RWPE1 (cell line): ENCODE measurements around the gene ARSG.
A peak's percentile ranks its signal among the peaks of the same experiment; 100 is the strongest.

Experiments
- CTCF ChIA-PET: fragments of 350-600 bp; sonication (Branson Sonifier 250); formaldehyde crosslinking; extraction: SDS; loops from one replicate; lab custom pipeline; 2021; lab: Yijun Ruan, JAX
- POLR2A ChIA-PET: fragments of 400-600 bp; formaldehyde crosslinking; extraction: SDS; loops from one replicate; lab custom pipeline; 2020; ENCODE audit warnings: antibody characterized with exemption; ENCODE audit not compliant: low non-redundant PET; lab: Yijun Ruan, JAX
- DNase-seq: peaks from one replicate; pipeline ENCODE4 v3.0.0; 2012; ENCODE audit warnings: low spot score
- H3K27ac ChIP-seq: fragments of 450-650 bp; 2 replicates; pipeline ENCODE4 v1.5.1; 2017
- CTCF ChIP-seq: fragments of 450-650 bp; conservative IDR thresholded peaks from 2 replicates; pipeline ENCODE4 v1.5.1; 2017; ENCODE audit warnings: low read depth, mild to moderate bottlenecking

Gene ARSG

GRCh38 chr17:68288375-68288774, 2.9 kb upstream of the ARSG start:
- no peak overlapping the region for H3K27ac ChIP-seq
- POLR2A ChIA-PET, result no interaction called here
- CTCF ChIA-PET, result interaction anchor here (0.7 kb wide), 1 partner anchor 112 kb away, joined by 3 read pairs; no protein-coding TSS in a partner anchor
- no peak for TF ChIP-seq CTCF
- DNase-seq, result no peak

GRCh38 chr17:68288804-68289203, 2.5 kb upstream of the ARSG start:
- DNase-seq, result no peak
- peak overlapping the region; percentile 47; the same call in 1 of the 2 replicates for H3K27ac ChIP-seq
- ChIA-PET POLR2A (no interaction called here), CTCF (no interaction called here)
- no peak for TF ChIP-seq CTCF

DNA sequence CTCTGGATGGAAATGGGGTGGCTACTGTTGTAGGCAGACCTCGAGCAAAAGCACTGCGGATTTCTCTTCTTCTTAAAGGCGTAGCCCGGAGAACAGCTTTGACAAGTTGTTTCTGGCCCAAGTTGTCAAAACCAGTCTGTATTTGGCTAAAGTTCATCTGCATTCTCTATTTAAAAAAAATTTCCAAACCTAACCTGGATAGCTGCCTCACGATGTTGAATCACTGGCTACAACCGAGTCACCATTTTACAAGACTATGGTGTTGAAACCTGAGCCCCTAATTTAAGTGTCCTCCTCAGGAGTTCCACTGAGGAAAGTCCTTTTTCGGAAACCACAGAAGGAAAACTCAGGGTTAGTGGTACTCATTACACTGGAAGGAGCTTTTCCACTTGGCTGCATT, 1.8 kb upstream of the ARSG start:
- no peak for DNase-seq
- ChIA-PET CTCF (interaction anchor here (0.8 kb wide), 1 partner anchor 110 kb away, joined by 3 read pairs; no protein-coding TSS in a partner anchor), POLR2A (no interaction called here)
- peak overlapping the region; percentile 47; the same call in 1 of the 2 replicates for H3K27ac ChIP-seq
- TF ChIP-seq CTCF, result no peak

DNA sequence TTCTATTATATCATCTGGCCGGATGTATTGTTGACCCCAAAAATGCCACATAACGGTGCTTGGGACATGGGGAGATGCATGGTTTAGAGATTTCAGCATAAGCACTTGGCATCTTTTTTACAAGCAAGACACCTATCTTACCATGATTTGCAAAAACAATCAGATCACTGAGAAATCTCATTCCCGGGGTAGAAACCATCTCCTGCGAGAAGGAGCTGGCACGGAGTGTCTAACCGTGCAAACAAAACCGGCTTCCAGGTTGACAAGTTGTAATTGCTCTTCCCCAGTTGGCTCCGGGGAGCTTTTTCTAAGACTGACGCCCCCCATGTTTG, 1.4 kb upstream of the ARSG start:
- DNase-seq, result no peak
- POLR2A ChIA-PET, result no interaction called here
- CTCF ChIA-PET, result interaction anchor here (0.8 kb wide), 1 partner anchor 109 kb away, joined by 3 read pairs; no protein-coding TSS in a partner anchor
- no peak for TF ChIP-seq CTCF
- peak overlapping the region; percentile 74 for H3K27ac ChIP-seq

DNA sequence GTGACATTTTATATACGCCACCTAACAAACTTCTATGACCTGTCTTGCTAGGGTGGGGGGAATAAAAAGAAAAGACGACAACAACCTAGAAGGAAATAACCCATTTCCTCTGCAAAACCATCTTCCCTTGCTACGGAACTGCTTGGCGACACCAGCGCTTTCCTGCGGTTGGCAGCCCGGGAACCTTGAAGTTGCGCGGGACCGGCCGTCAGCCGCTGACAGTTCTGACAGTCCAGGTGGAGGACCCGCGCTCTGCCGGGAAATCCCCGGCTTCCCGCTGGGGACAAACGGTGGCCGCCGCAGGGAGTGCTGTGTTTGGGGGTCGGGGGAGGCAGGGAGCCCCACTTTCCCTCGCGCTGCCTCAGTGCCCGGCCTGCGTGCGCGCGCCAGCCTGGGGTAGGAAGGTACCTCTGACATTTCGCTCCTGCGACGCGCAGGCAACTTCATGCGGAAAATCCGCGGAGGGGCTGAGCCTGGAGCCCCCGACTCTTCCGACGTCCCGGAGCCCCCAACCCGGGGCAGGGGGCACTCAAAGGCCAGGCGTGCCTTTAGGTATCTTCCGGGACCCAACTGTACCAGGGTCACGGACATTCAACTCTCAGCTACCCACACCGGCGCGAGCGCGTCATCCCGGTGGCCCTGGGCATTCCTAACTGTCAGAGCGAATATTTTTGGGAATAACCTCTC, 884 bp upstream of the ARSG start:
- no peak for DNase-seq
- CTCF ChIA-PET, result no interaction called here
- peak overlapping the region; percentile 74 for H3K27ac ChIP-seq
- TF ChIP-seq CTCF, result no peak
- POLR2A ChIA-PET, result no interaction called here

GRCh38 chr17:68291836-68292688, 767 bp downstream of the ARSG start:
- CTCF ChIA-PET, result interaction anchor here (0.8 kb wide), 1 partner anchor 144 kb away, joined by 3 read pairs; no protein-coding TSS in a partner anchor
- POLR2A ChIA-PET, result no interaction called here
- H3K27ac ChIP-seq, result peak overlapping the region; percentile 74
- no peak for TF ChIP-seq CTCF
- peak; percentile 84 for DNase-seq
